HCT116 (cell line): Measurements from ENCODE around the gene MEIKIN. TPM values are rescaled to one million over a fixed set of nuclear protein-coding genes. Genes with fewer than 3 reads are reported as not detected.

ENCODE experiments used
- ATAC-seq: fragments of 200-7000 bp; cut with Tn5 transposase; 2 replicates; pipeline ENCODE4 v1.9.1; 2020; ENCODE audit warnings: mild to moderate bottlenecking, moderate library complexity
- BruUV-seq: library from RNA; stranded (reverse); fragments of 400-500 nt; replicated peaks from 2 replicates; lab custom pipeline; 2021; lab: Mats Ljungman, UMichigan
- CTCF ChIA-PET: fragments of 300-600 bp; sonication (Branson Sonifier 250); formaldehyde crosslinking; loops from one replicate; lab custom pipeline; 2021; ENCODE audit warnings: antibody characterized with exemption; lab: Charles Lee
- POLR2A ChIA-PET: fragments of 300-600, 350-600 bp; sonication (Branson Sonifier 250); formaldehyde crosslinking; loops from one replicate; lab custom pipeline; 2021; ENCODE audit warnings: antibody characterized with exemption; lab: Charles Lee
- RAD21 ChIA-PET, 2 experiments: fragments of 300-600 bp; sonication (Branson Sonifier 250); formaldehyde crosslinking; loops; one replicate each; lab custom pipeline; 2023; ENCODE audit warnings: low total read pairs in 2 of 2; ENCODE audit not compliant: uncharacterized antibody in 2 of 2, unreplicated experiment in 2 of 2, low non-redundant PET in 1 of 2; lab: Charles Lee
- DNase-seq: peaks from one replicate; pipeline ENCODE4 v3.0.0-alpha.2; 2010; ENCODE audit warnings: low read depth, low spot score
- H2AFZ ChIP-seq: fragments of 200-600 bp; shearing (Covaris generic), sonication (generic); 2 replicates; pipeline ENCODE4 v1.6.1; 2017; ENCODE audit warnings: low read depth, mixed run types, mixed read lengths, antibody characterized with exemption, low read length; ENCODE audit not compliant: poor library complexity, severe bottlenecking
- H3K27ac ChIP-seq: 2 replicates; pipeline ENCODE4 v1.5.1; 2012; ENCODE audit warnings: low read depth, low read length
- H3K27me3 ChIP-seq: fragments of 200-600 bp; sonication (generic); 2 replicates; pipeline ENCODE4 v1.6.1; 2016; ENCODE audit warnings: mixed run types, low read length, mixed read lengths; ENCODE audit not compliant: insufficient read depth
- H3K36me3 ChIP-seq, 2 experiments: fragments of 200-500 bp in 1 of 2; fragments of 200-600 bp in 1 of 2; sonication (Bioruptor generic) in 1 of 2; sonication (generic) in 1 of 2; 2 replicates each; pipeline versions ENCODE4 v1.5.1 to v1.6.1; 2014 to 2016; ENCODE audit warnings: low read length in 2 of 2, inconsistent platforms in 1 of 2, mixed read lengths in 1 of 2, mixed run types in 1 of 2; ENCODE audit not compliant: insufficient read depth in 2 of 2, control insufficient read depth in 1 of 2
- H3K4me1 ChIP-seq, 2 experiments: fragments of 200-600 bp in 1 of 2; sonication (generic) in 1 of 2; 2 replicates each; pipeline versions ENCODE4 v1.5.1 to v1.6.1; 2012 to 2017; ENCODE audit warnings: low read length in 2 of 2, inconsistent platforms in 1 of 2, mild to moderate bottlenecking in 1 of 2, mixed read lengths in 1 of 2, mixed run types in 1 of 2, moderate library complexity in 1 of 2; ENCODE audit not compliant: insufficient read depth in 2 of 2, control insufficient read depth in 1 of 2
- H3K4me2 ChIP-seq: fragments of 200-600 bp; sonication (generic); 2 replicates; pipeline ENCODE4 v1.6.1; 2017; ENCODE audit warnings: mixed run types, low read length, mixed read lengths
- H3K4me3 ChIP-seq, 2 experiments: fragments of 200-600 bp in 1 of 2; sonication (generic) in 1 of 2; replicated peaks in 1 of 2; 2 replicates each; pipeline ENCODE4 v1.5.1; 2011 to 2016; ENCODE audit warnings: low read length in 2 of 2, control low read depth in 1 of 2, low read depth in 1 of 2, mild to moderate bottlenecking in 1 of 2, mixed read lengths in 1 of 2, mixed run types in 1 of 2
- H3K79me2 ChIP-seq: fragments of 200-600 bp; sonication (generic); 2 replicates; pipeline ENCODE4 v1.6.1; 2017; ENCODE audit warnings: mild to moderate bottlenecking, mixed run types, low read length, moderate library complexity, mixed read lengths; ENCODE audit not compliant: insufficient read depth
- H3K9ac ChIP-seq: fragments of 200-600 bp; sonication (generic); 2 replicates; pipeline ENCODE4 v1.6.1; 2016; ENCODE audit warnings: low read length, mixed read lengths
- H3K9me2 ChIP-seq: fragments of 200-600 bp; sonication (generic), shearing (Covaris generic); 2 replicates; pipeline ENCODE4 v1.6.1; 2017; ENCODE audit warnings: mixed run types, mild to moderate bottlenecking, moderate library complexity; ENCODE audit not compliant: insufficient read depth
- H3K9me3 ChIP-seq, 2 experiments: fragments of 200-500 bp in 1 of 2; fragments of 200-600 bp in 1 of 2; sonication (Bioruptor generic) in 1 of 2; sonication (generic) in 1 of 2; 2 replicates each; pipeline ENCODE4 v1.6.1; 2014 to 2017; ENCODE audit warnings: low read length in 2 of 2, mixed read lengths in 2 of 2, inconsistent platforms in 1 of 2, low read depth in 1 of 2, mild to moderate bottlenecking in 1 of 2, mixed run types in 1 of 2, moderate library complexity in 1 of 2; ENCODE audit not compliant: control insufficient read depth in 1 of 2, insufficient read depth in 1 of 2
- H4K20me1 ChIP-seq: fragments of 200-600 bp; sonication (generic), shearing (Covaris generic); 2 replicates; pipeline ENCODE4 v1.6.1; 2017; ENCODE audit warnings: mixed run types, mild to moderate bottlenecking, moderate library complexity; ENCODE audit not compliant: insufficient read depth
- CBX3 ChIP-seq: IDR thresholded peaks from 2 replicates; pipeline ENCODE4 v1.6.1; 2012; ENCODE audit warnings: low read depth
- CEBPB ChIP-seq: IDR thresholded peaks from 2 replicates; pipeline ENCODE4 v1.6.1; 2012; ENCODE audit warnings: low read depth
- EGR1 ChIP-seq: IDR thresholded peaks from 2 replicates; pipeline ENCODE4 v1.6.1; 2012; ENCODE audit warnings: low read depth
- ELF1 ChIP-seq: IDR thresholded peaks from 2 replicates; pipeline ENCODE4 v1.6.1; 2012; ENCODE audit warnings: low read depth, borderline replicate concordance
- EZH2 ChIP-seq: fragments of 200-600 bp; sonication (generic); IDR thresholded peaks from 2 replicates; pipeline ENCODE4 v1.6.1; 2017; ENCODE audit warnings: antibody characterized with exemption, mixed run types
- EZH2phosphoT487 ChIP-seq: fragments of 200-600 bp; IDR thresholded peaks from 2 replicates; pipeline ENCODE4 v1.6.1; 2018; ENCODE audit warnings: antibody characterized with exemption, borderline replicate concordance
- FOSL1 ChIP-seq: IDR thresholded peaks from 2 replicates; pipeline ENCODE4 v1.6.1; 2012; ENCODE audit warnings: low read depth
- JUND ChIP-seq: IDR thresholded peaks from 2 replicates; pipeline ENCODE4 v1.6.1; 2012
- POLR2A ChIP-seq: IDR thresholded peaks from 2 replicates; pipeline ENCODE4 v1.7.0; 2011; ENCODE audit warnings: borderline replicate concordance; ENCODE audit not compliant: insufficient read depth, insufficient read length; ENCODE audit errors: extremely low read depth
- POLR2AphosphoS5 ChIP-seq: IDR thresholded peaks from 2 replicates; pipeline ENCODE4 v1.6.1; 2011; ENCODE audit warnings: mild to moderate bottlenecking, low read depth, low read length, moderate library complexity
- RAD21 ChIP-seq: IDR thresholded peaks from 2 replicates; pipeline ENCODE4 v1.6.1; 2012; ENCODE audit warnings: low read depth, mild to moderate bottlenecking
- SIN3A ChIP-seq: IDR thresholded peaks from 2 replicates; pipeline ENCODE4 v1.6.1; 2012; ENCODE audit warnings: low read depth
- SP1 ChIP-seq: IDR thresholded peaks from 2 replicates; pipeline ENCODE4 v1.6.1; 2012; ENCODE audit warnings: low read depth
- SRF ChIP-seq: IDR thresholded peaks from 2 replicates; pipeline ENCODE4 v1.6.1; 2012; ENCODE audit warnings: low read depth
- TCF7L2 ChIP-seq: IDR thresholded peaks from 2 replicates; pipeline ENCODE4 v1.7.0; 2011; ENCODE audit warnings: borderline replicate concordance, inconsistent platforms; ENCODE audit not compliant: insufficient read depth, insufficient read length; ENCODE audit errors: extremely low read depth
- ZFX ChIP-seq: fragments of 450-650 bp; IDR thresholded peaks from 2 replicates; pipeline ENCODE4 v1.6.1; 2017
- ZNF274 ChIP-seq: fragments of 200-500 bp; sonication (Bioruptor generic); IDR thresholded peaks from 2 replicates; pipeline ENCODE4 v1.6.1; 2014; ENCODE audit warnings: mild to moderate bottlenecking, low read depth, low read length, inconsistent platforms
- intact Hi-C: fragments of 100-400 bp; cut with micrococcal nuclease; formaldehyde crosslinking; loops from 2 replicates; pipeline ENCODE4 v1.10.0; 2022
- total RNA-seq: library from RNA; stranded (reverse); gene quantifications from one replicate; pipeline ENCODE4 v1.2.1, GENCODE V29; 2021; ENCODE audit not compliant: unreplicated experiment
- TF ChIP-seq, protein P1 (sequence below): IDR thresholded peaks from 2 replicates; pipeline ENCODE4 v1.6.1; 2012
- TF ChIP-seq, protein P2 (sequence below): IDR thresholded peaks from 2 replicates; pipeline ENCODE4 v1.6.1; 2012

The MEIKIN gene
- total RNA-seq, 1 experiment from 2014 or later = not detected

DNA sequence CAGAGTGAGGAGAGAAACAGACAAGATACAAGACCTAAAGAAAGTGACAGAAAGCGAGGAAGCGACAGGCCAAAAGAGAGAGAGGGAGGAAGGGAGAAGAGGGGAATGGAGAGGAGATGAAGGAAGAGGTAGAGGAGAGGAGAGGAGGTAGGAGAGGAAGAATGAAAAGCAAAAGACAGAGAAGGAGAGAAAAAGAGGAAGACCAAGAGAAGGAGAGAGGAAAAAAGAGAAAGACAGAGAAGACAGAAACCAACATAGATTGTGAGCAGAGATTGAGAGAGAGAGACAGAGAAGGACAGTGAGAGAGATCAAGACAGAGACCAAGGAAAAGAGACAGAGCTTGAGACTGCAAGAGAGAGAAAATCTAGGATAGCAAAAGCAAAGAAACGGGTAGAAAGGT is 90.0 kb downstream of the MEIKIN start:
- H3K4me1 ChIP-seq = no peaks in the 10 kb centered on the region
- no peaks in the 10 kb centered on the region for H4K20me1 ChIP-seq
- DNase-seq (no peak), ATAC-seq (no peak)
- no peaks in the 10 kb centered on the region for H3K36me3 ChIP-seq
- ChIA-PET RAD21 (no interaction called here), CTCF (no interaction called here), POLR2A (no interaction called here)
- intact Hi-C loops = no loop called here
- no peak overlapping the region for H2AFZ ChIP-seq
- no TSS peak for BruUV-seq
- no peak overlapping the region for H3K4me2 ChIP-seq
- H3K9me3 ChIP-seq = no peaks in the 10 kb centered on the region
- H3K27me3 ChIP-seq = no peaks in the 10 kb centered on the region
- no peaks in the 10 kb centered on the region for H3K9me2 ChIP-seq
- no peak overlapping the region for H3K9ac ChIP-seq
- H3K27ac ChIP-seq = no peak overlapping the region
- H3K4me3 ChIP-seq = no peak overlapping the region
- no peaks in the 10 kb centered on the region for H3K79me2 ChIP-seq
- no peak for TF ChIP-seq EGR1
- no peak for TF ChIP-seq ZNF274
- TF ChIP-seq CEBPB = no peak
- no peak for TF ChIP-seq POLR2AphosphoS5
- TF ChIP-seq CBX3 = no peak
- TF ChIP-seq, protein P1, sequence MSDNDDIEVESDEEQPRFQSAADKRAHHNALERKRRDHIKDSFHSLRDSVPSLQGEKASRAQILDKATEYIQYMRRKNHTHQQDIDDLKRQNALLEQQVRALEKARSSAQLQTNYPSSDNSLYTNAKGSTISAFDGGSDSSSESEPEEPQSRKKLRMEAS = no peak
- no peak for TF ChIP-seq FOSL1
- no peak for TF ChIP-seq SRF
- TF ChIP-seq SIN3A = no peak
- TF ChIP-seq TCF7L2 = no peak
- TF ChIP-seq, protein P2, sequence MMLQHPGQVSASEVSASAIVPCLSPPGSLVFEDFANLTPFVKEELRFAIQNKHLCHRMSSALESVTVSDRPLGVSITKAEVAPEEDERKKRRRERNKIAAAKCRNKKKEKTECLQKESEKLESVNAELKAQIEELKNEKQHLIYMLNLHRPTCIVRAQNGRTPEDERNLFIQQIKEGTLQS = no peak
- TF ChIP-seq JUND = no peak
- TF ChIP-seq EZH2phosphoT487 = no peak
- TF ChIP-seq, all 23 proteins: peak for 0

DNA sequence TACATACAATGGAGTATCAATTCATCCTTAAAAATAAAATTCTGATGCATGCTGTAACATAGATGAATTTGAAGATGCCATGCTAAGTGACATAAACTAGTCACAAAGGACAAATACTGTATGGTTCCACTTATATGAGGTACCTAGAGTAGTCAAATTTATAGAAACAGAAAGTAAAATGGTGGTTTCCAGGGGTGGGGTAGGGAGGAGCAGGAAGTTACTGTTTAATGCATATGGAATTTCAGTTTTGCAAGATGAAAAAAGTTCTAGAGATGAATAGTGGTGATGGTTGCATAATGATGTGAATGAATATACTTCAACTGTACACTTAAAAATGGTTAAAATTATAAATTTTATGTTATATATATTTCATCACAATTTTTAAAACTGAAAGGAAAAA is 91.3 kb downstream of the MEIKIN start:
- no peak overlapping the region for H3K4me3 ChIP-seq
- POLR2A ChIA-PET = no interaction called here
- BruUV-seq = no TSS peak
- no peaks in the 10 kb centered on the region for H3K79me2 ChIP-seq
- H4K20me1 ChIP-seq = no peaks in the 10 kb centered on the region
- CTCF ChIA-PET = no interaction called here
- H3K9me3 ChIP-seq = no peaks in the 10 kb centered on the region; a peak in 2 of 4 replicates
- DNase-seq (no peak), ATAC-seq (no peak)
- H3K9me2 ChIP-seq = no peaks in the 10 kb centered on the region
- H3K27me3 ChIP-seq = no peaks in the 10 kb centered on the region
- H3K27ac ChIP-seq = no peak overlapping the region
- intact Hi-C loops = no loop called here
- H2AFZ ChIP-seq = no peak overlapping the region
- H3K36me3 ChIP-seq = no peaks in the 10 kb centered on the region
- RAD21 ChIA-PET = no interaction called here
- no peak overlapping the region for H3K9ac ChIP-seq
- no peaks in the 10 kb centered on the region for H3K4me1 ChIP-seq
- no peak overlapping the region for H3K4me2 ChIP-seq
- no peak for TF ChIP-seq EGR1
- no peak for TF ChIP-seq SIN3A
- no peak for TF ChIP-seq POLR2A
- no peak for TF ChIP-seq ZFX
- TF ChIP-seq ELF1 = no peak
- no peak for TF ChIP-seq EZH2phosphoT487
- TF ChIP-seq EZH2 = no peak
- TF ChIP-seq SP1 = no peak
- no peak for TF ChIP-seq ZNF274
- TF ChIP-seq RAD21 = no peak
- TF ChIP-seq, protein P2 = no peak
- no peak for TF ChIP-seq CBX3
- no peak for TF ChIP-seq SRF
- TF ChIP-seq, protein P1 = no peak
- no peak for TF ChIP-seq POLR2AphosphoS5
- no peak for TF ChIP-seq FOSL1
- TF ChIP-seq CEBPB = no peak
